Mesothelial cell of epicardium (in vitro differentiated cells): ENCODE data around the gene HPSE2. TPM values are rescaled to one million over a fixed set of nuclear protein-coding genes. Genes with fewer than 3 reads are reported as not detected.

ENCODE experiments used
- DNase-seq, 2 experiments: peaks; one replicate each; pipeline ENCODE4 v3.0.0; 2021; ENCODE audit warnings: low spot score in 2 of 2; ENCODE audit not compliant: unreplicated experiment in 2 of 2
- H3K27ac Mint-ChIP-seq: 2 replicates; pipeline ENCODE4 v1.8.0; 2021; ENCODE audit warnings: mixed read lengths
- H3K27me3 Mint-ChIP-seq: 2 replicates; pipeline ENCODE4 v1.8.0; 2021; ENCODE audit warnings: low read depth, mixed read lengths
- H3K36me3 Mint-ChIP-seq: 2 replicates; pipeline ENCODE4 v1.8.0; 2021; ENCODE audit warnings: mixed read lengths
- H3K4me1 Mint-ChIP-seq: 2 replicates; pipeline ENCODE4 v1.8.0; 2021; ENCODE audit warnings: mixed read lengths
- H3K4me3 Mint-ChIP-seq: 2 replicates; pipeline ENCODE4 v1.8.0; 2021; ENCODE audit warnings: mild to moderate bottlenecking, moderate library complexity, mixed read lengths
- H3K9me3 Mint-ChIP-seq: 2 replicates; pipeline ENCODE4 v1.8.0; 2021; ENCODE audit warnings: mixed read lengths
- CTCF ChIP-seq: fragments of 200-600 bp; sonication (generic); IDR thresholded peaks from one replicate; pipeline ENCODE4 v1.5.0; 2021; ENCODE audit warnings: antibody characterized with exemption; ENCODE audit not compliant: unreplicated experiment
- total RNA-seq: library from RNA; stranded (reverse); gene quantifications from 3 replicates; pipeline ENCODE4 v1.2.1, GENCODE V29; 2021

HPSE2 gene
- total RNA-seq, 1 donor from 2014 or later, result 2.3 TPM

DNA sequence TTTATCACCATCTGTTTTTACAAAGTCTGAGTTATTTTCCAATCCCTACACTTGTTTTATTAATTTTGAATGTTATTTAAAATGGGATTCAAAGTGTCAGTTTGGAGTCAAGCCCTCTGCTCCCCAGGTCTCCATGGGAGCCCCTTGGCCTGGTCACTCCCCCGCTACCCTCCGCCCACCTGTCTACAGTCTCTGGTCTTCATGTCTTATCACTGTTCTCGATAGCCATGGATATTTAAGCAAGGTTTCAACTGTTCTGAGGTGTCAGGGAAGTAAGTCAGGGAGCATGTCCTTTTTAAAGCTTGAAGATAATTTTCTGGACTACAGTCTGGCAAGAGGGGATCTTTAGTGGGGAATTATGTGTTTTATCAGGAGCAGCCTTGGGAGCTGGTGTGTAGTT, 769.8 kb downstream of the HPSE2 start:
- no peaks in the 10 kb centered on the region for H3K9me3 Mint-ChIP-seq
- no peak for TF ChIP-seq CTCF
- H3K36me3 Mint-ChIP-seq, result no peaks in the 10 kb centered on the region
- H3K27ac Mint-ChIP-seq, result no peak overlapping the region
- no peak for DNase-seq
- H3K27me3 Mint-ChIP-seq, result peaks cover 3% of the 10 kb centered on the region
- H3K4me3 Mint-ChIP-seq, result no peak overlapping the region
- peaks cover 30% of the 10 kb centered on the region for H3K4me1 Mint-ChIP-seq

DNA sequence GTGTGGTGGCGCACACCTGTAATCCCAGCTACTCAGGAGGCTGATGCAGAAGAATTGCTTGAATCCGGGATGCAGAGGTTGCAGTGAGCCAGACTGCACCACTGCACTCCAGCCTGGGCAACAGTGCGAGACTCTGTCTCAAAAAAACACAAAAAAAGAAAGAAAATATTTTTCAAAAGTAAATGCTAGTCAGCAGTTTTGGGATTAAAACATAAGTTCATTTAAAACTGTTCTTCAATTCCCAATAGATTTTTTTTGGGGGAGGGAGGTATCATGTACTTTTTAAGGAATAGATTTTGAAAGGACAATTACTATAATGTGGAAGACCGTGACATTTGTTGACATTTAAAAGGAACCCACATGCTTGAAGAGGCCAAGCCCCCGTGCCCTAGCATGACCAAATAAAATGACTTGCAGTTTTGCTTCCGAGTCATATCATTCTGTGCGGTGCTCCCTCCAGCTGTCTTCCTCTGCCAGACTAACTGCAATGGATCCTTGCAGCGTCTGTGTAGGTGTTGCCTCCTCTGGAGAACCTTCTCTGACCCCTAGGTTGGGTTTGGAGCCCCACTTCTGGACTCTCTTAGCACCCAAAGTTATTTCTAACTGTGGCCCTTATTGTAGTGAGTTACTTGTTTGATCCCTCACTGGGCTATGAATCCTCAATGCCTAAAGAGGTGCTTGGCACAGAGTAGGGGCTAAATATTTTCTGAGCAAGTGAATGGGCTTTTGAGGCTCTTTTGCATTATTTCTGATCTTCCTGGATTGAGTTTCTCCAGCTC, 771.5 kb downstream of the HPSE2 start:
- Mint-ChIP-seq H3K27ac (no peak overlapping the region), H3K36me3 (no peaks in the 10 kb centered on the region), H3K27me3 (no peaks in the 10 kb centered on the region), H3K9me3 (no peaks in the 10 kb centered on the region), H3K4me1 (peaks cover 31% of the 10 kb centered on the region), H3K4me3 (no peak overlapping the region)
- no peak for DNase-seq
- no peak for TF ChIP-seq CTCF

DNA sequence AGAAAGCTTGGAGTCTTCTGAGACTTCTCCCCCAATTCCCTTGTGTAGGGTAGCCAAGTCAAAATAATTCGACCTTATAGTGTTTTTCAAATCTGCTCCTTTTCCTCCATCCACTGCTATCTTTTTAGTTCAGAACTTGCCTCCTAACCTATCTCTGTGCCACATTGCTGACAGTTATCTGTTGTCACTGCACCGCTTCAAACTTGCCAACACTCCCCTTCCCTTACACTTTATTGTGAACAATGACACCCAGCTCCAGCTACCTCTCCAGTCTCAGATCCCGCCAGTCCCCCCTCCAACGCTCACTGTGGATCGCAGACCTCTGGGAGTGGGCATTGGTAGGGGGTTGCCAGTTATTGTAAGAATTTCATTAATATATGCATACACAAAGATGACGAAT, 772.6 kb downstream of the HPSE2 start:
- Mint-ChIP-seq H3K36me3 (no peaks in the 10 kb centered on the region), H3K27me3 (peaks cover 3% of the 10 kb centered on the region), H3K4me3 (no peak overlapping the region), H3K9me3 (no peaks in the 10 kb centered on the region), H3K27ac (no peak overlapping the region), H3K4me1 (peaks cover 30% of the 10 kb centered on the region)
- no peak for TF ChIP-seq CTCF
- no peak for DNase-seq

DNA sequence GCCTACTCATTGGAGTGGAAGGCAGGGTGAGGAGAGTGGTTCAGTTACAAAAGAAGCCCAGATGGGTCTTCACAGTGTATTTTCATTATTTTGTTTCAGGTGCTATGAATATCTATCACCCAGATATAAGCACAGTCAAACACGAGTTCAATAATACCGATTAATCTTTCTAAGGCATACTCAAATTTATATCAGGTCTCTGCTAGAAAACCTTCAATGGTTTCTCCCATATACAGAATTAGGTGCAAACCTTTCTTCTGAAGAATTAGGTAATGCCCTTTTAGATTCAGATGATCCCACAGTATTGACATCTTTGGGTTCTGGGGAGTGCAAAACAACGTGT, 774.2 kb downstream of the HPSE2 start:
- no peak for TF ChIP-seq CTCF
- Mint-ChIP-seq H3K27me3 (peaks cover 6% of the 10 kb centered on the region), H3K27ac (peak overlapping the region; percentile 48), H3K4me1 (peaks cover 33% of the 10 kb centered on the region), H3K4me3 (no peak overlapping the region), H3K9me3 (no peaks in the 10 kb centered on the region), H3K36me3 (no peaks in the 10 kb centered on the region)
- no peak for DNase-seq

DNA sequence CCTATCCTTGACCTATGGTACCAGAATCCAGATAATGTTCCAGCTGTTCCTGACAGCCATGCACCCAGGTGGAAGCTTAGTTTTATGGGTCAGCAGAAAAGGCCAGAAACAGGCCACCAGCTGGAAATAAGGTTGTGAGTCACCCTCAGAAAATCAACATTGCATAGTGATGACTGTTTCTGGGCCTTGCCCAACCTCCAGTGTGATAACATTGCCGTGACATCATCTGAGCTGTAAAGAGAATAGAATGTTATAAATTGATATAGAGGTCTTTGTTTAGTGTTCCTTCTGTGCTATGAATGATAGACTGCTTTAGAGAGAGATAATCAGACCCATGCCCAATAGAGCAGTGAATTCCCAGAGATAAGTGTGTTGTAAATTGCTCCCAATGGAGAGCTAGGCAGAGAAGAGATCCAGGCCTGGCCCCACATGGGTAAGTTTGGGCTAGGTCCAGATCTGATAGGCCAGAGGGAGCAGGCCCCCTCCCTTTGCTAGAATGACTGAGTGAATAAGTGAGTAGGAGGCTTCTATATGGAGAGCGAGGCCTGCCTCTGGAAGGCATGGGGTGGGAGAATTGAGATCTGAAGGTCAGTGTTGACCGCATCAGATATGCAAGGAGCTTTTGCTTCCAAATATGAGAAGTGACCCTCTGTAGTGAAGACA, 774.7 kb downstream of the HPSE2 start:
- Mint-ChIP-seq H3K4me3 (no peak overlapping the region), H3K27me3 (peaks cover 6% of the 10 kb centered on the region), H3K27ac (peak overlapping the region; percentile 48), H3K9me3 (no peaks in the 10 kb centered on the region), H3K36me3 (no peaks in the 10 kb centered on the region), H3K4me1 (peaks cover 32% of the 10 kb centered on the region)
- DNase-seq, result no peak
- no peak for TF ChIP-seq CTCF
